ENCODE measurements around the gene ZSCAN2. TPM values are rescaled to one million over a fixed set of nuclear protein-coding genes. Genes with fewer than 3 reads are reported as not detected.

ZSCAN2 gene
- total RNA-seq, 2 donors from 2014 or later: 23.6 to 31.3 TPM

GRCh38 chr15:84624359-84624758, 23.6 kb downstream of the ZSCAN2 start:
- Histone ChIP-seq H3K27me3 (ENCODE audit: control insufficient read depth, insufficient read depth, low read length, poor library complexity, severe bottlenecking) (no peaks in the 10 kb centered on the region), H3K4me3 (ENCODE audit: low read length) (no peak overlapping the region), H3K36me3 (ENCODE audit: control insufficient read depth, insufficient read depth, low read length) (peaks cover 38% of the 10 kb centered on the region), H3K9ac (ENCODE audit: extremely low read depth, low read length, poor library complexity, severe bottlenecking) (no peak overlapping the region), H3K4me1 (ENCODE audit: control insufficient read depth, insufficient read depth, low read length) (no peaks in the 10 kb centered on the region), H3K27ac (ENCODE audit: low read depth, low read length) (no peak overlapping the region), H3K9me3 (ENCODE audit: control insufficient read depth, low read length) (peaks cover 42% of the 10 kb centered on the region)
- no peak overlapping the region for H3K27ac Mint-ChIP-seq
- no peak for DNase-seq
- WGBS, 2 experiments (ENCODE audit: insufficient coverage in 1 of 2, insufficient read length in 1 of 2): 96 to 100% methylated on average over 5 to 6 of the region's 7 CpGs
- peaks cover 63% of the 10 kb centered on the region for H3K36me3 Mint-ChIP-seq (ENCODE audit: low read depth)
- no peak for TF ChIP-seq CTCF (conservative IDR thresholded peaks at IDR 0.05)
- no peak overlapping the region for H3K4me3 Mint-ChIP-seq
- H3K9me3 Mint-ChIP-seq: peaks cover 56% of the 10 kb centered on the region
- H3K27me3 Mint-ChIP-seq (ENCODE audit: insufficient read depth): peaks cover 2% of the 10 kb centered on the region
- no peaks in the 10 kb centered on the region for H3K4me1 Mint-ChIP-seq

- WGBS, 2 experiments (ENCODE audit: insufficient coverage in 1 of 2, insufficient read length in 1 of 2): 95 to 100% methylated on average over 1 to 2 of the region's 2 CpGs
- H3K27ac Mint-ChIP-seq: no peak overlapping the region
- no peak overlapping the region for H3K4me3 Mint-ChIP-seq
Measured at GRCh38 chr15:84625123-84625522, 24.3 kb downstream of the ZSCAN2 start.

GRCh38 chr15:84629033-84629432, 28.2 kb downstream of the ZSCAN2 start:
- no peak overlapping the region for H3K27ac ChIP-seq (ENCODE audit: low read depth, low read length)
- Mint-ChIP-seq H3K36me3 (ENCODE audit: low read depth) (peaks cover 20% of the 10 kb centered on the region), H3K27me3 (ENCODE audit: insufficient read depth) (peaks cover 6% of the 10 kb centered on the region), H3K27ac (no peak overlapping the region), H3K4me1 (peaks cover 15% of the 10 kb centered on the region), H3K4me3 (no peak overlapping the region), H3K9me3 (peaks cover 10% of the 10 kb centered on the region)
- TF ChIP-seq CTCF (conservative IDR thresholded peaks at IDR 0.05): no peak
- H3K9ac ChIP-seq (ENCODE audit: extremely low read depth, low read length, poor library complexity, severe bottlenecking): no peak overlapping the region
- no peaks in the 10 kb centered on the region for H3K36me3 ChIP-seq (ENCODE audit: control insufficient read depth, insufficient read depth, low read length)
- peaks cover 13% of the 10 kb centered on the region for H3K27me3 ChIP-seq (ENCODE audit: control insufficient read depth, insufficient read depth, low read length, poor library complexity, severe bottlenecking)
- no peak overlapping the region for H3K4me3 ChIP-seq (ENCODE audit: low read length)
- DNase-seq: no peak
- 88 to 100% methylated on average over 3 to 8 of the region's 9 CpGs for WGBS, 2 experiments (ENCODE audit: insufficient coverage in 1 of 2, insufficient read length in 1 of 2)
- no peaks in the 10 kb centered on the region for H3K9me3 ChIP-seq (ENCODE audit: control insufficient read depth, low read length)
- no peaks in the 10 kb centered on the region for H3K4me1 ChIP-seq (ENCODE audit: control insufficient read depth, insufficient read depth, low read length)

More at GRCh38 chr15:84625123-84625522, 24.3 kb downstream of the ZSCAN2 start:
- Histone ChIP-seq H3K36me3 (ENCODE audit: control insufficient read depth, insufficient read depth, low read length) (peaks cover 30% of the 10 kb centered on the region), H3K9me3 (ENCODE audit: control insufficient read depth, low read length) (peaks cover 34% of the 10 kb centered on the region), H3K27me3 (ENCODE audit: control insufficient read depth, insufficient read depth, low read length, poor library complexity, severe bottlenecking) (no peaks in the 10 kb centered on the region), H3K4me3 (ENCODE audit: low read length) (no peak overlapping the region), H3K4me1 (ENCODE audit: control insufficient read depth, insufficient read depth, low read length) (no peaks in the 10 kb centered on the region), H3K9ac (ENCODE audit: extremely low read depth, low read length, poor library complexity, severe bottlenecking) (no peak overlapping the region), H3K27ac (ENCODE audit: low read depth, low read length) (no peak overlapping the region)
- Mint-ChIP-seq H3K9me3 (peaks cover 49% of the 10 kb centered on the region), H3K4me1 (no peaks in the 10 kb centered on the region), H3K36me3 (ENCODE audit: low read depth) (peaks cover 55% of the 10 kb centered on the region), H3K27me3 (ENCODE audit: insufficient read depth) (peaks cover 2% of the 10 kb centered on the region)
- TF ChIP-seq CTCF (conservative IDR thresholded peaks at IDR 0.05): no peak
- no peak for DNase-seq
